NCI-H69 (cell line): ENCODE data around the gene RHOD.

Source experiments
- DNase-seq: peaks from one replicate; lab custom pipeline; 2025; lab: John Stamatoyannopoulos, UW

Gene RHOD

DNA sequence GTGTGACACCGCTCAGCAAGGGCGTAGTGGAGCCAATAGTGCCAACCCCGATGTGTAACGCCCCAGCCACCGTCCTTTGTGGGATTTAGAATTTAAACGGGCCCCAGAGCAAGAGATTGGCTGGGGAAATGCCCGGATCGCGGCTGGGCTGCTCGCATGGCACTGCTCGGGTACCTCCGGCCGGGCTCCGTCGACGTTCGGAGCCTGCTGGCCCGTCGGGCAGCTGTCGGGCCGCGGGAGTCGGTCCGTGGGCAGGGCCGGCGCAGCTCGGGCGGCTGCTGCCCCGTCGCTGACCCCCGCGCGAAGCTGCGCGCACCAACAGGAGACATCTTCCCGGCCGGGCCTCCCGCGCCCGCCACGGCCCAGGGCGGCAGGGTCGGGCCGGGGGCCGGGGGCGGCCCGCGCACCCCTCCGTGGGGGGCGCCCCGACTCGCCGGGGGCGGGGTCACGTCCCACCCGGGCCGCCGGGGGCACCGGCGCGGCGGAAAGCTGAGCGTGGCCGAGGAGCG is 61.1 kb downstream of the RHOD start:
- DNase-seq: peak; percentile 59

DNA sequence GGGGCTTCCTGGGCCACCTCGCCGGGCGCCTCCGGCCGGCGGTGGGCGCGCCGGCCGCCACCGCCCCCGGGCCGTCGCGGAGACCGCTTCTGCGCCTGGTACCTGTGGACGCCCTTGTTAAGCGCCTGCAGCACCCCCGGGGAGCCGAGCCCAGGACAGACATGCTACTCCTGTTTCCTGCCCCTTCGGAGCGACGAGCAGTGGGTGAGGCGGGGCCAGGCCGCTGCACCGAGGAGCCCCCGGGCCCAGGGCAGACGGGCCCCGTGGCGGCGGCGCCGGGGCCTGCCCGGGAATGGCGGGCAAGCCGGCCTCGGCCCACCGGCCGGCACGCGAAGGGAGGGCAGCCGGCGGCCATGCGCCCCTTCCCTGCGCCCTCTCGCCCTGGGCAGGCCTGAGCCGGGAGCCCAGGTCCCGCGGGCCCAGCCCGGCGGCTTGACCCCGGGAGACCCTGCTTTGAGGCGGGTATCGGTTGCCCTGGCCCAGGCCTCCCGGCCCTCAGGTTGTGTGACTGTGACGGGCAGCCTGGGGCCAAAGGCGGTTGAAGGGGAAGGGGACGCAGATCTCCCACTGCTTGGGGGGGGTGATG is 61.6 kb downstream of the RHOD start:
- DNase-seq: peak; percentile 77

- DNase-seq: peak; percentile 99
Measured at GRCh38 chr11:67118801-67119584, 62.3 kb downstream of the RHOD start, which contains the start of gene KDM2A. KDM2A (plus strand) TSS chr11:67119263; CDS start chr11:67121317, 2,054 bp downstream.

DNA sequence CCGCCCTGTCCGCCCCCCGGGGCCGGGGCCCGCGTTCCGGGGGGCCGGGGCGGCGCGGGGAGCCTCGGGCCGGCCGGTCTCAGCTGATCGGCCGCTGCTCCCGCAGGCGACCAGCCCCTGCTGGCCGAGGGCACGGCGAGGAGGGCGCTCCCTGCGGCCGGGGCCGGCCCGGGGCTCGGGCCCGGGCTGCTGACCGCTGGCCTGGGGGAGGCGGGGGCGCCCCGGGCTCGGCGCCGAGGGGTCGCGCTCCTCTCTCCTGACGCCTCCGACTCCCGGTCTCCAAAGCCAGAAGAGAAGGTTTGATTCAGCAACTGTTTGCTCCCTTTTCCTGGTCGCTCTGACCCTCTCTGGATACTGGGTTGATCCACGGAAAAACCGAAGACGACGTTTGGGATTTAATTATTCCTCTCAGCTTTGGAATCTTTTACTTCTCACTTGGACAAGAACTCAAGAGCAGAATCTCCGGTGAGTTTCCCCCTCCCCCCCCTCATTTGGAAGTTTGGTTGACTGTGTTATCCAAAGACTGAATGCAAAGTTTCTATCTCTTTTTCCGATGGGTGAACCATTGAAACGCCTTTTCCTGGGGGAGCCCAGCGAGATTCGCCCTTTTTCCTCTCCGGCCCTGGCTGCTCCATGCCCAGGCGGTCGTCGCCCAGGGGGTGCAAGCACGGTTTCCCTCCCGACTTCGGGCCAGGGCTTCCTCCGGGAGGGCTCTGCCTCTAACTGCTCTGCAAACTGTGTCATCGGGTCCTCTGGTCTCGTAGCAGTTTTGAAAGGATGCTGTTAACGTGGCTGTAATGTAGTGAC is 63.1 kb downstream of the RHOD start:
- peak; percentile 58 for DNase-seq

GRCh38 chr11:67120456-67120855 is 63.8 kb downstream of the RHOD start:
- peak; percentile 28 for DNase-seq

DNA sequence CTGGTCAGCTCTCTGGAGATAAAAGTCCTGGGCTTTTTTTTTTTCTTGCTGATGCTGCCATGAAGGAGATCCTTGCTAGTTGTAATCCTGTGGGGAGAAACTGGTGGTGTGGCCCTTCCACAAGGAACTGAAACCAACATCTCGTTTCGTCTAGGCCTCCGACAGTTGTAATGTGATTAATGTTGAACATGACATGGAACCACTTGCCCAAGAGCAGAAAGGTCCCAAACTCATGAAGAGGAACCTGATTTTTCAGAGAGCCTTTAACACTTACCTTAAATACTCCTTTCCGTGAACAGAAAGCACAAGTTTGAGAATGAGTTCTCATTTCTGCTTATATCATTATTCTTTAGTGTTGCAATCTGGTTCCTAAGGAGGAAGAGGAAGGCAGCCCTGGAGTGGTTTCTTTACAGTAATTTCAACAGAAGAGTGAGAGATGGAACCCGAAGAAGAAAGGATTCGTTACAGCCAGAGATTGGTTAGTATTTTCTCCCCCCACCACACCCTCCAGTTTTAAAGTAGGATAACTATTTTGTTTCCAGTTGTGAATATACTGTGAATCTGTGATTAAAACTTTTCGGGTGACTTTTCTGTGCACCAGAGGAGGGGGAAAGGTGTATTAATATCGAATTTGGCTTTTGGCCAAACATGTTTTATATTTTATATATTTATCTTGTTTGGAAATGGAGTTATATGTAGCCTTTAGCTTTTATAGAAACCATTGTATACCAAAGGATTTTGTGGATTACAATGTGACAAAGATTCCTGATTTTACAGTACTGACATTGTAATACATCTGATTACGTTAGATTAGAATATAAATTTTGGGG is 64.4 kb downstream of the RHOD start:
- peak; percentile 46 for DNase-seq
